Raji (cell line): ENCODE results near the gene ABLIM2.

Source experiments
- POLR2A ChIP-seq: IDR thresholded peaks from 2 replicates; pipeline ENCODE4 v1.6.1; 2011; ENCODE audit warnings: low read depth, low read length, control low read depth; ENCODE audit not compliant: insufficient read depth

ABLIM2 gene

GRCh38 chr4:8067274-8067936, 91.2 kb downstream of the ABLIM2 start:
- TF ChIP-seq POLR2A = no peak

- TF ChIP-seq POLR2A = no peak
These were observed 92.2 kb downstream of the ABLIM2 start for GRCh38 chr4:8066336-8066931.

- TF ChIP-seq POLR2A = no peak
These were observed 94.5 kb downstream of the ABLIM2 start for GRCh38 chr4:8063974-8064563.

- no peak for TF ChIP-seq POLR2A
These were observed 97.0 kb downstream of the ABLIM2 start for GRCh38 chr4:8061573-8061972.

- no peak for TF ChIP-seq POLR2A
These were observed 97.5 kb downstream of the ABLIM2 start for GRCh38 chr4:8061145-8061544.

GRCh38 chr4:8060632-8061031, 98.0 kb downstream of the ABLIM2 start:
- TF ChIP-seq POLR2A = no peak

- no peak for TF ChIP-seq POLR2A
These were observed 100.6 kb downstream of the ABLIM2 start for GRCh38 chr4:8058031-8058479.

GRCh38 chr4:8055206-8055605, 103.4 kb downstream of the ABLIM2 start:
- no peak for TF ChIP-seq POLR2A

- TF ChIP-seq POLR2A = no peak
These were observed 104.7 kb downstream of the ABLIM2 start for GRCh38 chr4:8053688-8054449.

- TF ChIP-seq POLR2A = no peak
These were observed 106.4 kb downstream of the ABLIM2 start for GRCh38 chr4:8052160-8052691.

GRCh38 chr4:8051644-8052043, 107.0 kb downstream of the ABLIM2 start:
- TF ChIP-seq POLR2A = no peak

GRCh38 chr4:8050555-8051206, 107.9 kb downstream of the ABLIM2 start:
- no peak for TF ChIP-seq POLR2A

- TF ChIP-seq POLR2A = no peak
These were observed 108.4 kb downstream of the ABLIM2 start for GRCh38 chr4:8050180-8050554.

- no peak for TF ChIP-seq POLR2A
These were observed 109.5 kb downstream of the ABLIM2 start for GRCh38 chr4:8048856-8049676.

GRCh38 chr4:8047837-8048678, 110.6 kb downstream of the ABLIM2 start:
- TF ChIP-seq POLR2A = no peak
